B cell (primary cell): ENCODE results near the gene TF. TPM values are rescaled to one million over a fixed set of nuclear protein-coding genes. Genes with fewer than 3 reads are reported as not detected.

ENCODE experiments used
- ATAC-seq: fragments of 200-7000 bp; cut with Tn5 transposase; one replicate; pipeline ENCODE4 v1.10.0; 2021; ENCODE audit warnings: low read depth, mild to moderate bottlenecking, moderate number of reproducible peaks, moderate library complexity
- CTCF ChIA-PET: fragments of 350-600 bp; sonication (Branson Sonifier 250); formaldehyde crosslinking; loops from one replicate; lab custom pipeline; 2021; ENCODE audit warnings: antibody characterized with exemption, inconsistent platforms; lab: Charles Lee
- POLR2A ChIA-PET: fragments of 350-600 bp; sonication (Branson Sonifier 250); formaldehyde crosslinking; loops from one replicate; lab custom pipeline; 2021; ENCODE audit warnings: antibody characterized with exemption; lab: Charles Lee
- DNase-seq: peaks from one replicate; pipeline ENCODE4 v3.0.0; 2013
- H2AFZ ChIP-seq: 2 replicates; pipeline ENCODE4 v1.6.1; 2012; ENCODE audit warnings: mild to moderate bottlenecking, low read depth, low read length; ENCODE audit not compliant: insufficient read depth, poor library complexity, severe bottlenecking
- H3K27ac ChIP-seq, 2 donors: 1 replicate in 1 of 2; 2 replicates in 1 of 2; pipeline ENCODE4 v1.5.1; 2012 to 2013; ENCODE audit warnings: low read length in 2 of 2, mild to moderate bottlenecking in 2 of 2, moderate library complexity in 1 of 2
- H3K27me3 ChIP-seq, 4 experiments: fragments of 200-600 bp in 1 of 4; sonication (generic) in 1 of 4; replicated peaks in 1 of 4; 1 replicate in 2 of 4; 2 replicates in 2 of 4; pipeline versions ENCODE4 v1.6.1 to v1.7.0; 2013 to 2016; ENCODE audit warnings: low read length in 3 of 4, mild to moderate bottlenecking in 2 of 4, mixed read lengths in 1 of 4, moderate library complexity in 1 of 4; ENCODE audit not compliant: insufficient read depth in 4 of 4, control insufficient read depth in 3 of 4; ENCODE audit errors: control extremely low read depth in 1 of 4
- H3K36me3 ChIP-seq, 2 experiments: replicated peaks in 1 of 2; 1 replicate in 1 of 2; 2 replicates in 1 of 2; pipeline versions ENCODE4 v1.6.1 to v1.7.1; 2013; ENCODE audit warnings: low read length in 1 of 2; ENCODE audit not compliant: insufficient read depth in 2 of 2, control insufficient read depth in 1 of 2; ENCODE audit errors: control extremely low read depth in 1 of 2, extremely low read depth in 1 of 2
- H3K4me1 ChIP-seq, 2 donors: fragments of 200-600 bp in 1 of 2; sonication (generic) in 1 of 2; 1 replicate in 1 of 2; 2 replicates in 1 of 2; pipeline versions ENCODE4 v1.5.1 to v1.6.1; 2013 to 2017; ENCODE audit warnings: low read length in 2 of 2; ENCODE audit not compliant: control insufficient read depth in 2 of 2, insufficient read depth in 2 of 2
- H3K4me2 ChIP-seq: replicated peaks from 2 replicates; pipeline ENCODE3; 2012; ENCODE audit warnings: mild to moderate bottlenecking, low read depth, low read length; ENCODE audit not compliant: poor library complexity, severe bottlenecking
- H3K4me3 ChIP-seq, 5 experiments: fragments of 200-600 bp in 1 of 5; sonication (generic) in 1 of 5; 1 replicate in 3 of 5; 2 replicates in 2 of 5; pipeline versions ENCODE4 v1.5.1 to v1.7.0; 2011 to 2016; ENCODE audit warnings: low read length in 4 of 5, mild to moderate bottlenecking in 4 of 5, low read depth in 2 of 5, control low read depth in 1 of 5, moderate library complexity in 1 of 5; ENCODE audit not compliant: insufficient read depth in 1 of 5; ENCODE audit errors: control extremely low read depth in 1 of 5, extremely low read depth in 1 of 5
- H3K79me2 ChIP-seq: fragments of 200-600 bp; sonication (generic); one replicate; pipeline ENCODE4 v1.6.0; 2016; ENCODE audit warnings: low read length; ENCODE audit not compliant: control insufficient read depth, insufficient read depth
- H3K9ac ChIP-seq: fragments of 200-600 bp; sonication (generic); 2 replicates; pipeline ENCODE4 v1.6.1; 2017; ENCODE audit warnings: mild to moderate bottlenecking, low read length, moderate library complexity
- H3K9me3 ChIP-seq, 3 donors: one replicate each; pipeline versions ENCODE4 v1.6.1 to v1.7.1; 2013; ENCODE audit warnings: low read length in 2 of 3; ENCODE audit not compliant: control insufficient read depth in 2 of 3, insufficient read depth in 1 of 3; ENCODE audit errors: control extremely low read depth in 1 of 3
- H4K20me1 ChIP-seq: 2 replicates; pipeline ENCODE4 v1.6.0; 2012; ENCODE audit warnings: mild to moderate bottlenecking, low read length; ENCODE audit not compliant: insufficient read depth, control insufficient read depth, poor library complexity, severe bottlenecking
- H3K27ac Mint-ChIP-seq: one replicate; pipeline ENCODE4 v1.8.0; 2021; ENCODE audit warnings: mixed read lengths
- H3K27me3 Mint-ChIP-seq: one replicate; pipeline ENCODE4 v1.8.0; 2021; ENCODE audit warnings: mixed read lengths
- H3K4me1 Mint-ChIP-seq: one replicate; pipeline ENCODE4 v1.8.0; 2021; ENCODE audit warnings: mixed read lengths
- H3K4me3 Mint-ChIP-seq: one replicate; pipeline ENCODE4 v1.8.0; 2021; ENCODE audit warnings: mixed read lengths
- H3K9me3 Mint-ChIP-seq: one replicate; pipeline ENCODE4 v1.8.0; 2022; ENCODE audit warnings: mixed read lengths; ENCODE audit not compliant: insufficient read depth
- CTCF ChIP-seq: fragments of 200-600 bp; IDR thresholded peaks from one replicate; pipeline ENCODE4 v1.8.0; 2022; ENCODE audit warnings: antibody characterized with exemption, mild to moderate bottlenecking
- EZH2 ChIP-seq: IDR thresholded peaks from 2 replicates; pipeline ENCODE4 v1.6.1; 2012; ENCODE audit warnings: borderline replicate concordance, low read depth, mild to moderate bottlenecking, moderate library complexity, low read length; ENCODE audit not compliant: insufficient read depth, poor library complexity, severe bottlenecking
- WGBS: methylation state at CpG from one replicate; pipeline ENCODE4 v1.1.5; 2013; ENCODE audit warnings: missing lambda C conversion rate; ENCODE audit not compliant: insufficient coverage; 5-methylcytosine and 5-hydroxymethylcytosine counted together
- intact Hi-C: fragments of 100-400 bp; cut with micrococcal nuclease; formaldehyde crosslinking; loops from one replicate; pipeline ENCODE4 v1.10.0; 2022
- polyA plus RNA-seq: library from polyadenylated mRNA; depleted of rRNA; stranded (reverse); fragments of >200 nt; gene quantifications from 2 replicates; pipeline ENCODE4 v1.2.3, GENCODE V29; 2012
- total RNA-seq, 2 donors: library from RNA; stranded (reverse); fragments of 120-200 nt in 1 of 2; gene quantifications; 1 replicate in 1 of 2; 2 replicates in 1 of 2; pipeline versions ENCODE4 v1.2.3 to v1.2.4, GENCODE V29; 2013 to 2022

Gene TF
- total and polyA plus RNA-seq, 2 donors (not counting 1 experiment from before 2014, with no cell fraction given): 0.27 to 0.37 TPM

DNA sequence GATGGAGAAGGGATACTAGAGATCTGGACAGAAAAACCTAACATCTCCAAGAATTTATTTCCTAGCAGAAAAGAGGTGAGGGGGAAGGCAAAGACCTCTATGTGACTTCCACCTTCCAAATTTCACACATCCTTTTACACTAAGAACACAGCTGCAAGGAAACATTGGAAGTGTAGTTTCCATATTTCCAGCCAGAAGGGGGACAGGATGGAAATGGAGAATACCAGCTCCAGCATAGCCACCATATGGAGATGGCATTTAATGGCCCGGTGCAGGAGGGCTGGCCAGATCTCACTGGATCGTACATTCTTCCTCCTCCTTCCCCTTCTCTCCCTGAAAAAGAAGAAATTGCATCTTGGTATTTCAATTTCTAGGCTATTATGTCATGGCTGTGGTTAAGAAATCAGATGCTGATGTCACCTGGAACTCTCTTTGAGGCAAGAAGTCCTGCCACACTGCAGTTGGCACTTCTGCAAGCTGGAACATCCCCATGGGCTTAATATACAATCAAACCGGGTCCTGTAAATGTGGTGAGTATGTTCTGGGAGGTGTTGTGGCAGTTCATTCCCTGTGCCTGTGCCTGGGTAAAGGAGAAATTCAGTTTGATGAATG, 36.9 kb upstream of the TF start:
- POLR2A ChIA-PET: no interaction called here
- no peaks in the 10 kb centered on the region for H3K4me1 Mint-ChIP-seq
- intact Hi-C loops: no loop called here
- peaks cover 43% of the 10 kb centered on the region for H3K27me3 Mint-ChIP-seq
- peaks cover 0 to 9% (median 3%) of the 10 kb centered on the region in 4 experiments for H3K27me3 ChIP-seq
- no peak for DNase-seq
- H3K4me2 ChIP-seq: no peak overlapping the region
- WGBS: no CpG with 5 or more reads among the region's 3 CpGs
- no peak for TF ChIP-seq EZH2
- TF ChIP-seq CTCF: no peak
- no peak for ATAC-seq
- CTCF ChIA-PET: no interaction called here
- no peaks in the 10 kb centered on the region for H3K4me1 ChIP-seq
- no peak overlapping the region for H3K9ac ChIP-seq
- H3K9me3 ChIP-seq: no peaks in the 10 kb centered on the region
- no peaks in the 10 kb centered on the region for H3K9me3 Mint-ChIP-seq
- H3K27ac Mint-ChIP-seq: no peak overlapping the region
- H3K4me3 ChIP-seq: no peak overlapping the region
- no peak overlapping the region for H3K4me3 Mint-ChIP-seq
- no peaks in the 10 kb centered on the region for H3K79me2 ChIP-seq
- H4K20me1 ChIP-seq: no peaks in the 10 kb centered on the region
- H3K27ac ChIP-seq: no peak overlapping the region
- no peaks in the 10 kb centered on the region for H3K36me3 ChIP-seq
- no peak overlapping the region for H2AFZ ChIP-seq

GRCh38 chr3:133711013-133711412, 35.2 kb upstream of the TF start:
- intact Hi-C loops: no loop called here
- H3K36me3 ChIP-seq: no peaks in the 10 kb centered on the region
- H3K9me3 ChIP-seq: no peaks in the 10 kb centered on the region
- H3K4me2 ChIP-seq: no peak overlapping the region
- H3K27ac ChIP-seq: no peak overlapping the region
- H3K27me3 ChIP-seq: peaks cover 0 to 4% (median 1%) of the 10 kb centered on the region in 4 experiments
- DNase-seq (no peak), ATAC-seq (no peak)
- no peaks in the 10 kb centered on the region for H3K9me3 Mint-ChIP-seq
- H3K27me3 Mint-ChIP-seq: peaks cover 31% of the 10 kb centered on the region
- WGBS: 81% methylated on average over 4 of the region's 4 CpGs
- H3K4me1 Mint-ChIP-seq: no peaks in the 10 kb centered on the region
- H4K20me1 ChIP-seq: no peaks in the 10 kb centered on the region
- H3K4me3 ChIP-seq: no peak overlapping the region
- no peak overlapping the region for H2AFZ ChIP-seq
- H3K4me1 ChIP-seq: no peaks in the 10 kb centered on the region
- no peak overlapping the region for H3K9ac ChIP-seq
- POLR2A ChIA-PET: no interaction called here
- no peaks in the 10 kb centered on the region for H3K79me2 ChIP-seq
- no peak overlapping the region for H3K27ac Mint-ChIP-seq
- CTCF ChIA-PET: no interaction called here
- TF ChIP-seq CTCF (no peak), EZH2 (no peak)
- no peak overlapping the region for H3K4me3 Mint-ChIP-seq
